ENCODE data around the gene PPP1R7. TPM values are rescaled to one million over a fixed set of nuclear protein-coding genes. Genes with fewer than 3 reads are reported as not detected.

Gene PPP1R7
- total and polyA plus RNA-seq, 2 of the 4 experiments (the other 2 are of a cell fraction): 60.8 to 70.0 TPM

DNA sequence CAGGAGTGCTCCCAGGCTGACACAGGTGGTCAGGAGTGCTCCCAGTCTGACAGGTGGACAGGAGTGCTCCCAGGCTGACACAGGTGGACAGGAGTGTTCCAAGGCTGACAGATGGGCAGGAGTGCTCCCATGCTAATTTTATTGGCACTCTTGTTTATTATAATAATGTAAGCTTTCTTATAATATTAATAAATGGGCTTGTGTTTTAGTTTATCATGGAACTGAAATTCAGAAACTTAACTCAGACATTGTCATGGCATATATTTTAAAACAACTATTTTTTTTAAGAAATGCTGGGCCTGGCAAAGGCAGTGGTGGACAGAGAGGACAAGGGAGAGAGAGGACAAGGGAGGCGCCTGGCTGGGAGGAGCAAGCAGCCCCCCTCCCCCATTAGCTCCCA, 56.9 kb downstream of the PPP1R7 start:
- no peak overlapping the region for H3K14ac ChIP-seq (replicated peaks; ENCODE audit: low read depth, low read length)
- intact Hi-C loops (cut with micrococcal nuclease) (no loop called here), in situ Hi-C loops (cut with MboI; ENCODE audit: low sequenced_read_pairs) (no loop called here), dilution Hi-C loops (cut with HindIII; ENCODE audit: low sequenced_read_pairs, unreplicated experiment) (no loop called here)
- BruUV-seq (replicated peaks): no TSS peak
- no peak overlapping the region for H3K4ac ChIP-seq (ENCODE audit: low read depth, low read length)
- H3K9me1 ChIP-seq (ENCODE audit: insufficient read depth, low read length): no peaks in the 10 kb centered on the region
- no peak overlapping the region for H4K8ac ChIP-seq (ENCODE audit: low read depth in 2 of 2, low read length in 2 of 2)
- no peak overlapping the region for H2AK5ac ChIP-seq (ENCODE audit: low read depth, low read length)
- ChIA-PET POLR2A (ENCODE audit: unreplicated experiment) (no interaction called here), CTCF (no interaction called here)
- H2BK20ac ChIP-seq (ENCODE audit: low read depth, low read length): no peak overlapping the region
- no peak overlapping the region for H2BK5ac ChIP-seq (ENCODE audit: low read depth, low read length, poor library complexity, severe bottlenecking)
- H3K4me3 ChIP-seq (ENCODE audit: insufficient read depth, low read depth, low read length): no peak overlapping the region
- no peak overlapping the region for H3K23ac ChIP-seq (ENCODE audit: low read depth, low read length)
- H4K20me1 ChIP-seq (ENCODE audit: insufficient read depth, low read length): no peaks in the 10 kb centered on the region
- no peak overlapping the region for H2BK120ac ChIP-seq (ENCODE audit: low read depth, low read length)
- H3K4me2 ChIP-seq (ENCODE audit: low read depth, low read length): no peak overlapping the region
- H2AFZ ChIP-seq (replicated peaks; ENCODE audit: low read length, poor library complexity): no peak overlapping the region
- H3K9me3 ChIP-seq (ENCODE audit: control insufficient read depth, insufficient read depth, low read length): no peaks in the 10 kb centered on the region
- H2BK15ac ChIP-seq (ENCODE audit: low read depth, low read length): no peak overlapping the region
- no peak overlapping the region for H3K27ac ChIP-seq (ENCODE audit: insufficient read depth, low read length)
- H3K27me3 ChIP-seq (ENCODE audit: control insufficient read depth, insufficient read depth, low read length): peaks cover 14% of the 10 kb centered on the region
- ATAC-seq (ENCODE audit: low read depth) (no peak), DNase-seq (no peak)
- WGBS, 2 experiments (ENCODE audit: extremely low coverage in 2 of 2, insufficient read length in 1 of 2): no CpG with 5 or more reads among the region's 1 CpG
- no peaks in the 10 kb centered on the region for H3K4me1 ChIP-seq (ENCODE audit: control insufficient read depth, insufficient read depth, low read length)
- H3K36me3 ChIP-seq (ENCODE audit: control insufficient read depth, insufficient read depth, low read length): no peaks in the 10 kb centered on the region
- no peaks in the 10 kb centered on the region for H3K79me1 ChIP-seq (ENCODE audit: low read depth in 1 of 2, low read length in 2 of 2)
- H4K5ac ChIP-seq (ENCODE audit: low read depth, low read length): no peak overlapping the region
- H2AK9ac ChIP-seq (replicated peaks; ENCODE audit: low read depth, low read length, poor library complexity): no peak overlapping the region
- H4K91ac ChIP-seq (ENCODE audit: insufficient read depth, low read depth, low read length): no peak overlapping the region
- no peak overlapping the region for H3K18ac ChIP-seq (ENCODE audit: low read depth, low read length)
- H3K56ac ChIP-seq (ENCODE audit: extremely low read depth, insufficient read depth, low read length): no peak overlapping the region
- TF ChIP-seq MXI1 (IDR thresholded peaks at IDR 0.05; ENCODE audit: borderline replicate concordance, low read depth, low read length) (no peak), FOS (IDR thresholded peaks at IDR 0.05; ENCODE audit: low read depth, low read length) (no peak), BHLHE40 (IDR thresholded peaks at IDR 0.05; ENCODE audit: low read depth, low read length) (no peak), CHD1 (IDR thresholded peaks at IDR 0.05; ENCODE audit: low read depth, low read length) (no peak), RAD21 (IDR thresholded peaks at IDR 0.05; ENCODE audit: low read length) (no peak), MAZ (IDR thresholded peaks at IDR 0.05; ENCODE audit: borderline replicate concordance, low read depth, low read length) (no peak), POLR2A (IDR thresholded peaks at IDR 0.05; ENCODE audit: low read depth, low read length) (no peak), MAFK (IDR thresholded peaks at IDR 0.05; ENCODE audit: low read depth, low read length) (no peak), NFE2L2 (IDR thresholded peaks at IDR 0.05; ENCODE audit: low read depth, low read length) (no peak), RFX5 (IDR thresholded peaks at IDR 0.05; ENCODE audit: low read depth, low read length) (no peak), RCOR1 (IDR thresholded peaks at IDR 0.05; ENCODE audit: insufficient replicate concordance, low read length) (no peak), CEBPB (IDR thresholded peaks at IDR 0.05; ENCODE audit: low read depth, low read length) (no peak), USF2 (IDR thresholded peaks at IDR 0.05; ENCODE audit: low read depth, low read length) (no peak), SMC3 (IDR thresholded peaks at IDR 0.05; ENCODE audit: low read depth, low read length) (no peak)
- TF ChIP-seq, protein P1, sequence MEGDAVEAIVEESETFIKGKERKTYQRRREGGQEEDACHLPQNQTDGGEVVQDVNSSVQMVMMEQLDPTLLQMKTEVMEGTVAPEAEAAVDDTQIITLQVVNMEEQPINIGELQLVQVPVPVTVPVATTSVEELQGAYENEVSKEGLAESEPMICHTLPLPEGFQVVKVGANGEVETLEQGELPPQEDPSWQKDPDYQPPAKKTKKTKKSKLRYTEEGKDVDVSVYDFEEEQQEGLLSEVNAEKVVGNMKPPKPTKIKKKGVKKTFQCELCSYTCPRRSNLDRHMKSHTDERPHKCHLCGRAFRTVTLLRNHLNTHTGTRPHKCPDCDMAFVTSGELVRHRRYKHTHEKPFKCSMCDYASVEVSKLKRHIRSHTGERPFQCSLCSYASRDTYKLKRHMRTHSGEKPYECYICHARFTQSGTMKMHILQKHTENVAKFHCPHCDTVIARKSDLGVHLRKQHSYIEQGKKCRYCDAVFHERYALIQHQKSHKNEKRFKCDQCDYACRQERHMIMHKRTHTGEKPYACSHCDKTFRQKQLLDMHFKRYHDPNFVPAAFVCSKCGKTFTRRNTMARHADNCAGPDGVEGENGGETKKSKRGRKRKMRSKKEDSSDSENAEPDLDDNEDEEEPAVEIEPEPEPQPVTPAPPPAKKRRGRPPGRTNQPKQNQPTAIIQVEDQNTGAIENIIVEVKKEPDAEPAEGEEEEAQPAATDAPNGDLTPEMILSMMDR (conservative IDR thresholded peaks at IDR 0.05; ENCODE audit: low read depth, low read length): no peak
- TF ChIP-seq, protein P2, sequence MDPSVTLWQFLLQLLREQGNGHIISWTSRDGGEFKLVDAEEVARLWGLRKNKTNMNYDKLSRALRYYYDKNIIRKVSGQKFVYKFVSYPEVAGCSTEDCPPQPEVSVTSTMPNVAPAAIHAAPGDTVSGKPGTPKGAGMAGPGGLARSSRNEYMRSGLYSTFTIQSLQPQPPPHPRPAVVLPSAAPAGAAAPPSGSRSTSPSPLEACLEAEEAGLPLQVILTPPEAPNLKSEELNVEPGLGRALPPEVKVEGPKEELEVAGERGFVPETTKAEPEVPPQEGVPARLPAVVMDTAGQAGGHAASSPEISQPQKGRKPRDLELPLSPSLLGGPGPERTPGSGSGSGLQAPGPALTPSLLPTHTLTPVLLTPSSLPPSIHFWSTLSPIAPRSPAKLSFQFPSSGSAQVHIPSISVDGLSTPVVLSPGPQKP (IDR thresholded peaks at IDR 0.05; ENCODE audit: borderline replicate concordance, low read depth, low read length): no peak
- no peak overlapping the region for H3K9ac ChIP-seq (ENCODE audit: low read depth, low read length)

Data from IMR-90 (cell line).